K562 (cell line): Measurements from ENCODE around the gene CD37. TPM values are rescaled to one million over a fixed set of nuclear protein-coding genes. Genes with fewer than 3 reads are reported as not detected.

Experiments used
- ADNP ChIP-seq: fragments of 200-800 bp; sonication (Bioruptor generic); IDR thresholded peaks from 2 replicates; pipeline ENCODE4 v1.6.1; 2016; ENCODE audit warnings: missing genetic modification characterization, missing compliant biosample characterization
- FOXK1 ChIP-seq: sonication (generic); formaldehyde crosslinking; IDR thresholded peaks from 2 replicates; pipeline ENCODE4 v1.8.0; 2022; ENCODE audit warnings: missing genetic modification reagents, mild to moderate bottlenecking, borderline replicate concordance
- GATAD2A ChIP-seq: fragments of 450-650 bp; IDR thresholded peaks from 2 replicates; pipeline ENCODE4 v1.6.1; 2017
- GTF2A2 ChIP-seq: IDR thresholded peaks from 2 replicates; pipeline ENCODE4 v1.6.1; 2016; ENCODE audit warnings: mild to moderate bottlenecking, missing genetic modification characterization, missing compliant biosample characterization
- MAZ ChIP-seq, 2 experiments: fragments of 450-650 bp in 1 of 2; sonication (generic) in 1 of 2; formaldehyde crosslinking; IDR thresholded peaks in 1 of 2; conservative IDR thresholded peaks in 1 of 2; 2 replicates each; pipeline versions ENCODE4 v1.4.0 to v1.5.0; 2020; ENCODE audit warnings: mild to moderate bottlenecking in 1 of 2, missing genetic modification reagents in 1 of 2
- MCM7 ChIP-seq, 2 experiments: fragments of 450-650 bp; IDR thresholded peaks; 2 replicates each; pipeline ENCODE4 v1.6.1; 2016 to 2018
- POLR2A ChIP-seq: fragments of 450-650 bp; conservative IDR thresholded peaks from 2 replicates; pipeline ENCODE4 v1.6.1; 2016
- RBBP5 ChIP-seq: fragments of 200-600 bp; sonication (generic); IDR thresholded peaks from 2 replicates; pipeline ENCODE4 v1.6.1; 2012; ENCODE audit warnings: borderline replicate concordance, mild to moderate bottlenecking, low read length, control low read depth, inconsistent platforms; ENCODE audit not compliant: insufficient read depth, poor library complexity, severe bottlenecking
- SAFB2 ChIP-seq: fragments of 200-400 bp; formaldehyde crosslinking; IDR thresholded peaks from 2 replicates; pipeline ENCODE4 v1.6.1; 2018; ENCODE audit warnings: borderline replicate concordance, low read length, low read depth, moderate library complexity; ENCODE audit not compliant: severe bottlenecking
- STAT5A ChIP-seq: IDR thresholded peaks from 2 replicates; pipeline ENCODE4 v1.6.1; 2012; ENCODE audit warnings: low read length, inconsistent platforms, borderline replicate concordance
- SUPT5H ChIP-seq: fragments of 450-650 bp; IDR thresholded peaks from 2 replicates; pipeline ENCODE4 v1.6.1; 2016
- TAF15 ChIP-seq: fragments of 200-400 bp; formaldehyde crosslinking; IDR thresholded peaks from 2 replicates; pipeline ENCODE4 v1.6.1; 2017; ENCODE audit warnings: mild to moderate bottlenecking, low read depth, low read length, moderate library complexity
- YY1 ChIP-seq, 3 experiments: IDR thresholded peaks; 2 replicates each; pipeline ENCODE4 v1.6.1; 2011; ENCODE audit warnings: low read length in 2 of 3, mild to moderate bottlenecking in 2 of 3, moderate library complexity in 2 of 3, borderline replicate concordance in 1 of 3, control low read depth in 1 of 3, low read depth in 1 of 3; ENCODE audit not compliant: insufficient read depth in 3 of 3, insufficient replicate concordance in 2 of 3, control insufficient read depth in 1 of 3, insufficient read length in 1 of 3; ENCODE audit errors: extremely low read depth in 1 of 3
- ZNF133 ChIP-seq: fragments of 250-450 bp; sonication (Bioruptor Pico); IDR thresholded peaks from 2 replicates; pipeline ENCODE4 v1.4.0; 2020; ENCODE audit warnings: mild to moderate bottlenecking
- ZNF23 ChIP-seq: fragments of 250-450 bp; sonication (Bioruptor Pico); IDR thresholded peaks from 2 replicates; pipeline ENCODE4 v1.4.0; 2020; ENCODE audit warnings: mild to moderate bottlenecking
- ZNF431 ChIP-seq: sonication (generic); formaldehyde crosslinking; IDR thresholded peaks from 2 replicates; pipeline ENCODE4 v1.8.0; 2022; ENCODE audit warnings: mild to moderate bottlenecking, missing genetic modification reagents
- ZNF444 ChIP-seq: fragments of 250-450 bp; sonication (Bioruptor Pico); IDR thresholded peaks from 2 replicates; pipeline ENCODE4 v1.4.0; 2020; ENCODE audit warnings: mild to moderate bottlenecking, moderate library complexity
- ZNF830 ChIP-seq: fragments of 250-450 bp; sonication (Bioruptor Pico); IDR thresholded peaks from 2 replicates; pipeline ENCODE4 v1.5.0; 2021; ENCODE audit warnings: mild to moderate bottlenecking
- polyA plus RNA-seq, 8 experiments: library from polyadenylated mRNA; depleted of rRNA in 4 of 8; stranded (reverse) in 5 of 8; unstranded in 3 of 8; fragments of >200 nt; fragmentation: Nextera tagmentation in 2 of 8; fragmentation: Illumina TruSeq in 1 of 8; extraction: Ambion mirVana in 2 of 8; extraction: Trizol in 1 of 8; gene quantifications; 2 replicates each; pipeline versions ENCODE4 v1.2.1 to v1.2.3, GENCODE V29; 2011 to 2014; ENCODE audit warnings: inconsistent platforms in 1 of 8, missing spikeins in 1 of 8
- total RNA-seq, 7 experiments: library from RNA; depleted of rRNA in 6 of 7; stranded (reverse); fragments of >200 nt in 6 of 7; fragmentation: Illumina TruSeq in 2 of 7; extraction: Trizol in 2 of 7; gene quantifications; 2 replicates each; pipeline versions ENCODE4 v1.2.1 to v1.2.3, GENCODE V29; 2011 to 2021; ENCODE audit warnings: low replicate concordance in 1 of 7
- TF ChIP-seq, protein P1 (sequence below): sonication (generic); formaldehyde crosslinking; IDR thresholded peaks from 2 replicates; pipeline ENCODE4 v1.8.0; 2023; ENCODE audit warnings: missing genetic modification reagents, mild to moderate bottlenecking, borderline replicate concordance
- TF ChIP-seq, protein P2 (sequence below): fragments of 450-650 bp; IDR thresholded peaks from 2 replicates; pipeline ENCODE4 v1.6.1; 2014; ENCODE audit warnings: low read depth, mild to moderate bottlenecking, moderate library complexity, borderline replicate concordance
- TF ChIP-seq, protein P3 (sequence below), 2 experiments: fragments of 450-650 bp in 1 of 2; sonication (generic) in 1 of 2; formaldehyde crosslinking in 1 of 2; IDR thresholded peaks in 1 of 2; conservative IDR thresholded peaks in 1 of 2; 2 replicates each; pipeline versions ENCODE4 v1.6.1 to v1.8.1; 2016 to 2023; ENCODE audit warnings: mild to moderate bottlenecking in 2 of 2, moderate library complexity in 2 of 2, inconsistent platforms in 1 of 2, missing genetic modification reagents in 1 of 2

The CD37 gene
- total and polyA plus RNA-seq, 9 of the 15 experiments (the other 6 are each of a cell fraction or from before 2014, with no cell fraction given) = 2.5 to 19.0 (median 7.4) TPM

DNA sequence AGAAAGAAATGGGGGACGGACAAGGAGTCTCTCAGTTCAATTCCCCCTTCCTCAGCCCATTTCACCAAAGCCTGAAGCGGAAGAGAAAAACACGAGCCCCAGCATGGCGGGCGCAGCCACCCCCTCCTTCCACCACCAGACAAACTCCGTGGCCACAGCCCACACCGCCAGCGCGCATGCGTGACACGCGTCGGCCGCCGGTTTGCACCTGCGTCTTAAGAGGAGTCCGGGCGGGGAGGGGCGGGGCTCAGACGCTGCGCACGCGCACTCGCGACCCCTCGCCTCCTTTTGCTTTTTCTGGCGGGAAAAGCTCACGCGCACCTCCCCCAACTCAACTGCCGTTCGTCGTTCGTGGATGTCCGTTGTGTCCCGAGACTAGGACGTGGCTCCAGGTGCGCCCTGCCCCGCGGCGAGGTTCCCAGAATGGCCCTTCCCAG lies 52.7 kb downstream of the CD37 start, which contains the start of gene KASH5 (continued):
- TF ChIP-seq, protein P1, sequence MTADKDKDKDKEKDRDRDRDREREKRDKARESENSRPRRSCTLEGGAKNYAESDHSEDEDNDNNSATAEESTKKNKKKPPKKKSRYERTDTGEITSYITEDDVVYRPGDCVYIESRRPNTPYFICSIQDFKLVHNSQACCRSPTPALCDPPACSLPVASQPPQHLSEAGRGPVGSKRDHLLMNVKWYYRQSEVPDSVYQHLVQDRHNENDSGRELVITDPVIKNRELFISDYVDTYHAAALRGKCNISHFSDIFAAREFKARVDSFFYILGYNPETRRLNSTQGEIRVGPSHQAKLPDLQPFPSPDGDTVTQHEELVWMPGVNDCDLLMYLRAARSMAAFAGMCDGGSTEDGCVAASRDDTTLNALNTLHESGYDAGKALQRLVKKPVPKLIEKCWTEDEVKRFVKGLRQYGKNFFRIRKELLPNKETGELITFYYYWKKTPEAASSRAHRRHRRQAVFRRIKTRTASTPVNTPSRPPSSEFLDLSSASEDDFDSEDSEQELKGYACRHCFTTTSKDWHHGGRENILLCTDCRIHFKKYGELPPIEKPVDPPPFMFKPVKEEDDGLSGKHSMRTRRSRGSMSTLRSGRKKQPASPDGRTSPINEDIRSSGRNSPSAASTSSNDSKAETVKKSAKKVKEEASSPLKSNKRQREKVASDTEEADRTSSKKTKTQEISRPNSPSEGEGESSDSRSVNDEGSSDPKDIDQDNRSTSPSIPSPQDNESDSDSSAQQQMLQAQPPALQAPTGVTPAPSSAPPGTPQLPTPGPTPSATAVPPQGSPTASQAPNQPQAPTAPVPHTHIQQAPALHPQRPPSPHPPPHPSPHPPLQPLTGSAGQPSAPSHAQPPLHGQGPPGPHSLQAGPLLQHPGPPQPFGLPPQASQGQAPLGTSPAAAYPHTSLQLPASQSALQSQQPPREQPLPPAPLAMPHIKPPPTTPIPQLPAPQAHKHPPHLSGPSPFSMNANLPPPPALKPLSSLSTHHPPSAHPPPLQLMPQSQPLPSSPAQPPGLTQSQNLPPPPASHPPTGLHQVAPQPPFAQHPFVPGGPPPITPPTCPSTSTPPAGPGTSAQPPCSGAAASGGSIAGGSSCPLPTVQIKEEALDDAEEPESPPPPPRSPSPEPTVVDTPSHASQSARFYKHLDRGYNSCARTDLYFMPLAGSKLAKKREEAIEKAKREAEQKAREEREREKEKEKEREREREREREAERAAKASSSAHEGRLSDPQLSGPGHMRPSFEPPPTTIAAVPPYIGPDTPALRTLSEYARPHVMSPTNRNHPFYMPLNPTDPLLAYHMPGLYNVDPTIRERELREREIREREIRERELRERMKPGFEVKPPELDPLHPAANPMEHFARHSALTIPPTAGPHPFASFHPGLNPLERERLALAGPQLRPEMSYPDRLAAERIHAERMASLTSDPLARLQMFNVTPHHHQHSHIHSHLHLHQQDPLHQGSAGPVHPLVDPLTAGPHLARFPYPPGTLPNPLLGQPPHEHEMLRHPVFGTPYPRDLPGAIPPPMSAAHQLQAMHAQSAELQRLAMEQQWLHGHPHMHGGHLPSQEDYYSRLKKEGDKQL (CRISPR knock-in tag) = no peak
- TF ChIP-seq STAT5A (no peak), FOXK1 (no peak), ZNF444 (no peak), YY1 (IDR thresholded peaks at IDR 0.05; ENCODE audit: borderline replicate concordance in 1 of 3, control insufficient read depth in 1 of 3, extremely low read depth in 1 of 3, insufficient read depth in 3 of 3, insufficient read length in 1 of 3, insufficient replicate concordance in 2 of 3, low read depth in 1 of 3, low read length in 2 of 3) (peak; percentile 6 to 72 (median 36)), ZNF133 (CRISPR knock-in tag) (no peak), ADNP (peak; percentile 33; the same call in 1 of the 2 replicates), GATAD2A (no peak), MAZ (CRISPR knock-in tag; conservative IDR thresholded peaks at IDR 0.05 in 1 of 2, IDR thresholded peaks at IDR 0.05 in 1 of 2) (peak in 1 of 2 experiments; percentile 39; a peak in 1 of 4 replicates), ZNF431 (no peak), MCM7 (IDR thresholded peaks at IDR 0.05) (no peak), SAFB2 (no peak), RBBP5 (no peak), GTF2A2 (tag) (no peak), ZNF830 (CRISPR knock-in tag) (no peak), POLR2A (peak; percentile 69), ZNF23 (CRISPR knock-in tag) (no peak), SUPT5H (peak; percentile 55), TAF15 (no peak)
- TF ChIP-seq, protein P2, sequence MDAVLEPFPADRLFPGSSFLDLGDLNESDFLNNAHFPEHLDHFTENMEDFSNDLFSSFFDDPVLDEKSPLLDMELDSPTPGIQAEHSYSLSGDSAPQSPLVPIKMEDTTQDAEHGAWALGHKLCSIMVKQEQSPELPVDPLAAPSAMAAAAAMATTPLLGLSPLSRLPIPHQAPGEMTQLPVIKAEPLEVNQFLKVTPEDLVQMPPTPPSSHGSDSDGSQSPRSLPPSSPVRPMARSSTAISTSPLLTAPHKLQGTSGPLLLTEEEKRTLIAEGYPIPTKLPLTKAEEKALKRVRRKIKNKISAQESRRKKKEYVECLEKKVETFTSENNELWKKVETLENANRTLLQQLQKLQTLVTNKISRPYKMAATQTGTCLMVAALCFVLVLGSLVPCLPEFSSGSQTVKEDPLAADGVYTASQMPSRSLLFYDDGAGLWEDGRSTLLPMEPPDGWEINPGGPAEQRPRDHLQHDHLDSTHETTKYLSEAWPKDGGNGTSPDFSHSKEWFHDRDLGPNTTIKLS = no peak
- TF ChIP-seq, protein P3, sequence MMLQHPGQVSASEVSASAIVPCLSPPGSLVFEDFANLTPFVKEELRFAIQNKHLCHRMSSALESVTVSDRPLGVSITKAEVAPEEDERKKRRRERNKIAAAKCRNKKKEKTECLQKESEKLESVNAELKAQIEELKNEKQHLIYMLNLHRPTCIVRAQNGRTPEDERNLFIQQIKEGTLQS (IDR thresholded peaks at IDR 0.05) = peak; percentile 29; the same call in 1 of the 2 replicates
- TF ChIP-seq, protein P3 (CRISPR knock-in tag; conservative IDR thresholded peaks at IDR 0.05) = no peak
